IMR-90 (cell line): ENCODE data around the gene UTP18. TPM values are rescaled to one million over a fixed set of nuclear protein-coding genes. Genes with fewer than 3 reads are reported as not detected.

Experiments
- ATAC-seq: fragments of 200-7000 bp; cut with Tn5 transposase; 2 replicates; pipeline ENCODE4 v1.9.1; 2020; ENCODE audit warnings: low read depth, mild to moderate bottlenecking, moderate library complexity
- BruUV-seq: library from RNA; stranded (reverse); fragments of 400-500 nt; replicated peaks from 2 replicates; lab custom pipeline; 2021; lab: Mats Ljungman, UMichigan
- CTCF ChIA-PET: fragments of 300-600 bp; formaldehyde crosslinking; extraction: SDS; loops from one replicate; lab custom pipeline; 2021; ENCODE audit warnings: antibody characterized with exemption; lab: Yijun Ruan, JAX
- POLR2A ChIA-PET: fragments of 300-600 bp; sonication (Branson Sonifier 250); formaldehyde crosslinking; loops from one replicate; lab custom pipeline; 2022; ENCODE audit warnings: antibody characterized with exemption; ENCODE audit not compliant: unreplicated experiment; lab: Charles Lee
- DNase-seq: peaks from one replicate; pipeline ENCODE4 v3.0.0; 2013
- H2AFZ ChIP-seq: replicated peaks from 2 replicates; pipeline ENCODE3; 2013; ENCODE audit warnings: low read length, mild to moderate bottlenecking; ENCODE audit not compliant: poor library complexity
- H2AK5ac ChIP-seq: 2 replicates; pipeline ENCODE4 v1.6.1; 2013; ENCODE audit warnings: low read depth, low read length, inconsistent platforms
- H2AK9ac ChIP-seq: replicated peaks from 2 replicates; pipeline ENCODE3; 2013; ENCODE audit warnings: mild to moderate bottlenecking, low read depth, low read length, moderate library complexity; ENCODE audit not compliant: poor library complexity
- H2BK120ac ChIP-seq: 2 replicates; pipeline ENCODE4 v1.6.1; 2013; ENCODE audit warnings: low read depth, low read length, inconsistent platforms
- H2BK15ac ChIP-seq: 3 replicates; pipeline ENCODE4 v1.6.1; 2013; ENCODE audit warnings: low read depth, low read length, inconsistent platforms
- H2BK20ac ChIP-seq: 2 replicates; pipeline ENCODE4 v1.6.1; 2013; ENCODE audit warnings: low read depth, mild to moderate bottlenecking, inconsistent platforms, low read length, moderate library complexity
- H2BK5ac ChIP-seq: 2 replicates; pipeline ENCODE4 v1.6.1; 2013; ENCODE audit warnings: mild to moderate bottlenecking, low read depth, low read length, inconsistent platforms; ENCODE audit not compliant: poor library complexity, severe bottlenecking
- H3K14ac ChIP-seq: replicated peaks from 2 replicates; pipeline ENCODE4 v1.6.1; 2013; ENCODE audit warnings: low read depth, low read length, inconsistent platforms
- H3K18ac ChIP-seq: 2 replicates; pipeline ENCODE4 v1.6.1; 2013; ENCODE audit warnings: low read depth, low read length, control low read depth
- H3K23ac ChIP-seq: 2 replicates; pipeline ENCODE4 v1.6.1; 2013; ENCODE audit warnings: low read depth, low read length, inconsistent platforms
- H3K27ac ChIP-seq: 2 replicates; pipeline ENCODE4 v1.5.1; 2013; ENCODE audit warnings: mild to moderate bottlenecking, control low read depth, low read length; ENCODE audit not compliant: insufficient read depth
- H3K27me3 ChIP-seq: 2 replicates; pipeline ENCODE4 v1.6.1; 2013; ENCODE audit warnings: low read length; ENCODE audit not compliant: control insufficient read depth, insufficient read depth
- H3K36me3 ChIP-seq: 2 replicates; pipeline ENCODE4 v1.6.1; 2013; ENCODE audit warnings: low read length, mixed read lengths; ENCODE audit not compliant: control insufficient read depth, insufficient read depth
- H3K4ac ChIP-seq: 2 replicates; pipeline ENCODE4 v1.6.1; 2013; ENCODE audit warnings: low read depth, low read length, inconsistent platforms
- H3K4me1 ChIP-seq: 2 replicates; pipeline ENCODE4 v1.6.1; 2013; ENCODE audit warnings: low read length, mixed read lengths; ENCODE audit not compliant: control insufficient read depth, insufficient read depth
- H3K4me2 ChIP-seq: 2 replicates; pipeline ENCODE4 v1.6.1; 2013; ENCODE audit warnings: low read depth, mild to moderate bottlenecking, control low read depth, low read length, moderate library complexity
- H3K4me3 ChIP-seq: 2 replicates; pipeline ENCODE4 v1.5.1; 2013; ENCODE audit warnings: low read depth, mild to moderate bottlenecking, control low read depth, low read length, moderate library complexity; ENCODE audit not compliant: insufficient read depth
- H3K56ac ChIP-seq: 2 replicates; pipeline ENCODE4 v1.6.1; 2013; ENCODE audit warnings: low read length, inconsistent platforms; ENCODE audit not compliant: insufficient read depth; ENCODE audit errors: extremely low read depth
- H3K79me1 ChIP-seq, 2 experiments: 2 replicates each; pipeline ENCODE4 v1.6.1; 2013; ENCODE audit warnings: low read length in 2 of 2, inconsistent platforms in 1 of 2, low read depth in 1 of 2
- H3K9ac ChIP-seq: 2 replicates; pipeline ENCODE4 v1.6.1; 2013; ENCODE audit warnings: low read depth, low read length, control low read depth
- H3K9me1 ChIP-seq: 2 replicates; pipeline ENCODE4 v1.6.1; 2013; ENCODE audit warnings: low read length, inconsistent platforms; ENCODE audit not compliant: insufficient read depth
- H3K9me3 ChIP-seq: 2 replicates; pipeline ENCODE4 v1.6.1; 2013; ENCODE audit warnings: low read length; ENCODE audit not compliant: control insufficient read depth, insufficient read depth
- H4K20me1 ChIP-seq: 2 replicates; pipeline ENCODE4 v1.6.1; 2013; ENCODE audit warnings: low read length, inconsistent platforms; ENCODE audit not compliant: insufficient read depth
- H4K5ac ChIP-seq: 2 replicates; pipeline ENCODE4 v1.6.1; 2013; ENCODE audit warnings: mild to moderate bottlenecking, low read depth, low read length, control low read depth
- H4K8ac ChIP-seq, 2 experiments: 2 replicates each; pipeline ENCODE4 v1.6.1; 2013; ENCODE audit warnings: low read depth in 2 of 2, low read length in 2 of 2, control low read depth in 1 of 2, inconsistent platforms in 1 of 2
- H4K91ac ChIP-seq: 2 replicates; pipeline ENCODE4 v1.6.1; 2013; ENCODE audit warnings: low read depth, low read length, inconsistent platforms; ENCODE audit not compliant: insufficient read depth
- CEBPB ChIP-seq: IDR thresholded peaks from 2 replicates; pipeline ENCODE4 v1.6.1; 2012; ENCODE audit warnings: low read depth, low read length, improper control_type of control experiment
- CHD1 ChIP-seq: IDR thresholded peaks from 2 replicates; pipeline ENCODE4 v1.6.1; 2012; ENCODE audit warnings: low read depth, low read length, improper control_type of control experiment
- ELK1 ChIP-seq: fragments of 150-350 bp; IDR thresholded peaks from 2 replicates; pipeline ENCODE4 v1.6.1; 2016; ENCODE audit warnings: low read depth, mild to moderate bottlenecking, low read length, moderate library complexity, borderline replicate concordance
- MAFK ChIP-seq: IDR thresholded peaks from 2 replicates; pipeline ENCODE4 v1.6.1; 2012; ENCODE audit warnings: low read depth, low read length, improper control_type of control experiment
- MAZ ChIP-seq: IDR thresholded peaks from 2 replicates; pipeline ENCODE4 v1.6.1; 2012; ENCODE audit warnings: low read depth, mild to moderate bottlenecking, low read length, improper control_type of control experiment, moderate library complexity, borderline replicate concordance
- NFE2L2 ChIP-seq: fragments of 150-350 bp; IDR thresholded peaks from 2 replicates; pipeline ENCODE4 v1.6.1; 2016; ENCODE audit warnings: low read depth, mild to moderate bottlenecking, low read length
- POLR2A ChIP-seq: IDR thresholded peaks from 2 replicates; pipeline ENCODE4 v1.6.1; 2012; ENCODE audit warnings: mild to moderate bottlenecking, low read depth, low read length
- RCOR1 ChIP-seq: IDR thresholded peaks from 2 replicates; pipeline ENCODE4 v1.6.1; 2012; ENCODE audit warnings: mild to moderate bottlenecking, low read length, improper control_type of control experiment; ENCODE audit not compliant: insufficient replicate concordance
- RFX5 ChIP-seq: IDR thresholded peaks from 2 replicates; pipeline ENCODE4 v1.8.0; 2012; ENCODE audit warnings: low read depth, mild to moderate bottlenecking, low read length, moderate library complexity
- USF2 ChIP-seq: fragments of 150-350 bp; IDR thresholded peaks from 2 replicates; pipeline ENCODE4 v1.6.1; 2017; ENCODE audit warnings: mild to moderate bottlenecking, antibody characterized with exemption, low read length, low read depth
- WGBS, 2 experiments: methylation state at CpG; one replicate each; pipeline versions ENCODE4 v1.1.5 to v1.1.7; 2013; ENCODE audit warnings: missing lambda C conversion rate in 2 of 2; ENCODE audit not compliant: insufficient read length in 1 of 2; ENCODE audit errors: extremely low coverage in 2 of 2; 5-methylcytosine and 5-hydroxymethylcytosine counted together
- dilution Hi-C: fragments of 300-500 bp; cut with HindIII; formaldehyde crosslinking; loops from one replicate; pipeline ENCODE4 v1.14.3; 2018; ENCODE audit warnings: low sequenced_read_pairs; ENCODE audit not compliant: unreplicated experiment
- in situ Hi-C: fragments of 300-500 bp; cut with MboI; formaldehyde crosslinking; loops from 3 replicates; pipeline ENCODE4 v1.14.3; 2019; ENCODE audit warnings: low sequenced_read_pairs, inconsistent platforms, mixed read lengths
- intact Hi-C: fragments of 100-400 bp; cut with micrococcal nuclease; formaldehyde crosslinking; loops from 2 replicates; pipeline ENCODE4 v1.10.0; 2022
- polyA plus RNA-seq, 3 experiments: library from polyadenylated mRNA; depleted of rRNA; stranded (reverse); fragments of >200 nt; gene quantifications; 2 replicates each; pipeline ENCODE4 v1.2.3, GENCODE V29; 2012; ENCODE audit warnings: low replicate concordance in 1 of 3
- total RNA-seq: library from RNA; depleted of rRNA; stranded (reverse); fragments of >200 nt; gene quantifications from 2 replicates; pipeline ENCODE4 v1.2.3, GENCODE V29; 2012
- TF ChIP-seq, protein P1 (sequence below): conservative IDR thresholded peaks from 2 replicates; pipeline ENCODE4 v1.5.1; 2012; ENCODE audit warnings: mild to moderate bottlenecking, low read depth, low read length, improper control_type of control experiment

The UTP18 gene
- total and polyA plus RNA-seq, 2 of the 4 experiments (the other 2 are of a cell fraction): 17.7 to 22.4 TPM

DNA sequence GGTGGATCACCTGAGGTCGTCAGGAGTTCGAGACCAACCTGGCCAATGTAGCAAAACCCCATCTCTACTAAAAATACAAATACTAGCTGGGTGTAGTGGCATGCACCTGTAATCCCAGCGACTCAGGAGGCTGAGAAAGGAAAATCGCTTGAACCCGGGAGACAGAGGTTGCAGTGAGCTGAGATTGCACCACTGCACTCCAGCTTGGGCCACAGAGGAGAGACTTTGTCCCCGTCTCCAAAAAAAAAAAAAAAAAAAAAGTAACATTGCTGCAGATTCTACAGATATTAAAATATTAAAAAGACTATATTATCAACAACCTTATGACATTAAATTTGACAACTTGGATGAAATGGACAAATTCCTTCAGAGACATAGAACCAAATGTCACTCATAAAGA lies 26.2 kb upstream of the UTP18 start:
- Histone ChIP-seq H4K20me1 (peaks cover 9% of the 10 kb centered on the region; the same call in 1 of the 2 replicates), H3K9ac (no peak overlapping the region), H2BK20ac (no peak overlapping the region), H3K27me3 (no peaks in the 10 kb centered on the region), H3K23ac (no peak overlapping the region), H3K36me3 (no peaks in the 10 kb centered on the region), H3K4ac (no peak overlapping the region), H2AK5ac (no peak overlapping the region), H3K4me1 (no peaks in the 10 kb centered on the region), H3K27ac (no peak overlapping the region), H3K9me3 (no peaks in the 10 kb centered on the region), H2AK9ac (no peak overlapping the region), H2BK5ac (no peak overlapping the region), H3K4me2 (no peak overlapping the region), H3K79me1 (peaks cover 24 to 44% of the 10 kb centered on the region in 2 experiments), H3K9me1 (0 out of 2 replicates have a peak, but pooled peaks cover 3% of the 10 kb centered on the region), H2AFZ (no peak overlapping the region), H4K5ac (no peak overlapping the region), H2BK120ac (no peak overlapping the region), H3K56ac (no peak overlapping the region), H2BK15ac (no peak overlapping the region), H3K14ac (no peak overlapping the region), H4K91ac (no peak overlapping the region), H4K8ac (no peak overlapping the region), H3K18ac (no peak overlapping the region), H3K4me3 (no peak overlapping the region)
- BruUV-seq: no TSS peak
- POLR2A ChIA-PET: no interaction called here
- CTCF ChIA-PET: interaction anchor here (1.0 kb wide), 1 partner anchor 23 kb away, joined by 3 read pairs; no protein-coding TSS in a partner anchor
- intact Hi-C loops (no loop called here), dilution Hi-C loops (no loop called here), in situ Hi-C loops (no loop called here)
- DNase-seq (no peak), ATAC-seq (no peak)
- no CpG with 5 or more reads among the region's 6 CpGs for WGBS, 2 experiments
- TF ChIP-seq CEBPB (no peak), MAZ (no peak), ELK1 (no peak), CHD1 (no peak), POLR2A (no peak), RFX5 (no peak), USF2 (no peak), MAFK (no peak), RCOR1 (no peak), NFE2L2 (no peak)
- TF ChIP-seq, protein P1, sequence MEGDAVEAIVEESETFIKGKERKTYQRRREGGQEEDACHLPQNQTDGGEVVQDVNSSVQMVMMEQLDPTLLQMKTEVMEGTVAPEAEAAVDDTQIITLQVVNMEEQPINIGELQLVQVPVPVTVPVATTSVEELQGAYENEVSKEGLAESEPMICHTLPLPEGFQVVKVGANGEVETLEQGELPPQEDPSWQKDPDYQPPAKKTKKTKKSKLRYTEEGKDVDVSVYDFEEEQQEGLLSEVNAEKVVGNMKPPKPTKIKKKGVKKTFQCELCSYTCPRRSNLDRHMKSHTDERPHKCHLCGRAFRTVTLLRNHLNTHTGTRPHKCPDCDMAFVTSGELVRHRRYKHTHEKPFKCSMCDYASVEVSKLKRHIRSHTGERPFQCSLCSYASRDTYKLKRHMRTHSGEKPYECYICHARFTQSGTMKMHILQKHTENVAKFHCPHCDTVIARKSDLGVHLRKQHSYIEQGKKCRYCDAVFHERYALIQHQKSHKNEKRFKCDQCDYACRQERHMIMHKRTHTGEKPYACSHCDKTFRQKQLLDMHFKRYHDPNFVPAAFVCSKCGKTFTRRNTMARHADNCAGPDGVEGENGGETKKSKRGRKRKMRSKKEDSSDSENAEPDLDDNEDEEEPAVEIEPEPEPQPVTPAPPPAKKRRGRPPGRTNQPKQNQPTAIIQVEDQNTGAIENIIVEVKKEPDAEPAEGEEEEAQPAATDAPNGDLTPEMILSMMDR: no peak
